GM12878 (cell line): ENCODE measurements around the gene SYNDIG1. TPM values are rescaled to one million over a fixed set of nuclear protein-coding genes. Genes with fewer than 3 reads are reported as not detected.

Experiments
- ATAC-seq: fragments of 200-7000 bp; cut with Tn5 transposase; 3 replicates; pipeline ENCODE4 v1.9.1; 2020; ENCODE audit warnings: mild to moderate bottlenecking, moderate library complexity
- BruUV-seq: library from RNA; stranded (reverse); fragments of 400-500 nt; replicated peaks from 2 replicates; lab custom pipeline; 2021; lab: Mats Ljungman, UMichigan
- CTCF ChIA-PET: fragments of 300-600 bp; sonication (Branson Sonifier 250); formaldehyde crosslinking; extraction: SDS; loops from one replicate; lab custom pipeline; 2021; ENCODE audit warnings: inconsistent platforms; lab: Yijun Ruan, JAX
- POLR2A ChIA-PET: fragments of 350-600 bp; formaldehyde crosslinking; extraction: SDS; loops from one replicate; lab custom pipeline; 2021; ENCODE audit warnings: inconsistent platforms; lab: Charles Lee
- RAD21 ChIA-PET: fragments of 300-600 bp; sonication (Branson Sonifier 250); formaldehyde crosslinking; loops from one replicate; lab custom pipeline; 2023; ENCODE audit warnings: antibody characterized with exemption; ENCODE audit not compliant: unreplicated experiment; lab: Charles Lee
- SMC1A ChIA-PET: fragments of 300-600 bp; sonication (Branson Sonifier 250); formaldehyde crosslinking; loops from one replicate; lab custom pipeline; 2023; ENCODE audit not compliant: unreplicated experiment, uncharacterized antibody; lab: Charles Lee
- DNase-seq: peaks from one replicate; pipeline ENCODE4 v3.0.0-alpha.2; 2011; ENCODE audit warnings: low read depth, low spot score
- FAIRE-seq: peaks from 3 replicates; lab custom pipeline; 2011; peaks lifted over from hg19 to GRCh38; lab: Jason Lieb, UNC
- H2AFZ ChIP-seq: 2 replicates; pipeline ENCODE4 v1.6.0; 2011; ENCODE audit warnings: low read depth, low read length, control low read depth; ENCODE audit not compliant: control insufficient read depth
- H3K27ac ChIP-seq: 2 replicates; pipeline ENCODE4 v1.5.1; 2011; ENCODE audit warnings: control low read depth; ENCODE audit not compliant: control insufficient read depth, insufficient read depth
- H3K27me3 ChIP-seq, 2 experiments: replicated peaks in 1 of 2; 2 replicates each; pipeline versions ENCODE4 v1.6.0 to v1.6.1; 2011; ENCODE audit warnings: low read length in 1 of 2; ENCODE audit not compliant: control insufficient read depth in 2 of 2, insufficient read depth in 2 of 2
- H3K36me3 ChIP-seq, 2 experiments: 2 replicates each; pipeline ENCODE4 v1.5.1; 2011; ENCODE audit warnings: low read length in 1 of 2; ENCODE audit not compliant: control insufficient read depth in 2 of 2, insufficient read depth in 2 of 2
- H3K4me1 ChIP-seq: 2 replicates; pipeline ENCODE4 v1.6.1; 2011; ENCODE audit warnings: mild to moderate bottlenecking, low read length, moderate library complexity, mixed read lengths; ENCODE audit not compliant: control insufficient read depth, insufficient read depth
- H3K4me2 ChIP-seq: 2 replicates; pipeline ENCODE4 v1.6.0; 2011; ENCODE audit warnings: control low read depth; ENCODE audit not compliant: control insufficient read depth, insufficient read depth
- H3K4me3 ChIP-seq: fragments of 200-600 bp; sonication (generic); 2 replicates; pipeline ENCODE4 v1.5.1; 2016
- H3K79me2 ChIP-seq: 2 replicates; pipeline ENCODE4 v1.6.0; 2011; ENCODE audit warnings: low read length; ENCODE audit not compliant: control insufficient read depth, insufficient read depth
- H3K9ac ChIP-seq: 2 replicates; pipeline ENCODE4 v1.8.0; 2011; ENCODE audit warnings: low read length, control low read depth, mixed read lengths; ENCODE audit not compliant: control insufficient read depth, insufficient read depth
- H3K9me3 ChIP-seq: replicated peaks from 3 replicates; pipeline ENCODE4 v1.5.1; 2011; ENCODE audit warnings: mild to moderate bottlenecking, low read length; ENCODE audit not compliant: control insufficient read depth, insufficient read depth
- H4K20me1 ChIP-seq: 2 replicates; pipeline ENCODE4 v1.6.0; 2011; ENCODE audit not compliant: control insufficient read depth, insufficient read depth
- EZH2 ChIP-seq: IDR thresholded peaks from 2 replicates; pipeline ENCODE4 v1.6.1; 2012; ENCODE audit warnings: low read depth, mild to moderate bottlenecking, control low read depth, inconsistent platforms, low read length, borderline replicate concordance; ENCODE audit not compliant: control insufficient read depth
- WGBS: methylation state at CpG from one replicate; pipeline ENCODE4 v1.1.6; 2016; ENCODE audit warnings: low lambda C conversion rate; ENCODE audit not compliant: insufficient replicate concordance, insufficient coverage; ENCODE audit errors: missing lambda C conversion rate; 5-methylcytosine and 5-hydroxymethylcytosine counted together
- in situ Hi-C: fragments of 300-500 bp; cut with MboI; formaldehyde crosslinking; loops from 9 replicates; pipeline ENCODE4 v1.14.3; 2018; ENCODE audit warnings: mixed read lengths
- intact Hi-C: fragments of 100-400 bp; cut with micrococcal nuclease; formaldehyde crosslinking; loops from one replicate; pipeline ENCODE4 v1.14.2; 2022; ENCODE audit not compliant: unreplicated experiment
- polyA plus RNA-seq, 11 experiments: library from polyadenylated mRNA; depleted of rRNA in 4 of 11; unstranded in 6 of 11; stranded (reverse) in 5 of 11; fragments of >200 nt; fragmentation: Nextera tagmentation in 4 of 11; fragmentation: Illumina TruSeq in 1 of 11; extraction: Ambion mirVana in 4 of 11; extraction: Trizol in 1 of 11; gene quantifications; 1 replicate in 1 of 11; 2 replicates in 10 of 11; pipeline versions ENCODE4 v1.2.1 to v1.2.3, GENCODE V29; 2011 to 2016; ENCODE audit warnings: inconsistent platforms in 2 of 11, missing spikeins in 2 of 11, low read depth in 1 of 11
- total RNA-seq, 4 experiments: library from RNA; depleted of rRNA in 3 of 4; stranded (reverse); fragments of >200 nt in 3 of 4; fragmentation: Illumina TruSeq in 1 of 4; extraction: Trizol in 1 of 4; gene quantifications; 2 replicates each; pipeline versions ENCODE4 v1.2.1 to v1.2.3, GENCODE V29; 2013 to 2021
- TF ChIP-seq, protein P1 (sequence below): IDR thresholded peaks from 2 replicates; pipeline ENCODE4 v1.6.1; 2012; ENCODE audit warnings: improper control_type of control experiment, low read depth, low read length; ENCODE audit not compliant: insufficient replicate concordance

The SYNDIG1 gene
- total and polyA plus RNA-seq, 10 of the 15 experiments (the other 5 are each of a cell fraction or from before 2014, with no cell fraction given): not detected

DNA sequence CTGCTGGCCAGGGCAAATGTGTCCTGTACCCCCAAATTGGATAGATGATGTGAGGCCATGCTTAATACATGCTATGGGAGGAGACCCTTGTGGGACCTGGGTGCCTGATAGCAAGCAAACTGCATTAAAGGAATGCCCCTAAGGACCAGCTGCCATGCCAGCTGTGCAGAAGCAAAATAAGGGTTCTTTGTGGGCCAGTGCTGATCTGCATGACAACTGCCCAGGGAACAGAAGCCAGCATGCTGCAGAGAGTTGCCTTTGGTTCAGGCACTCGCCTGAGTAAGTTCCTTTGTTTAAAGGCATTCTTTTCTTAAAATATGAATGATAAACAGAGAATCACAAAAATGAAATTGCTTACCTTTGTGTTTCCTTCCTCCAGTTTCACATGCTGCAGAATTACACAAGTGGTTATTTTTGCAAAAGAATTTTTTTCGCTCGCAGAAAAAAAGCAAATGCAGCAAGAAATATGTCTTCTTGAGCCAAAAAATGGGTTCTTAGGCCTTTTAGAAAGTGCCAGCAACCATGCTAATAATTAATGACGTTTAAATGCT lies 6.9 kb upstream of the SYNDIG1 start:
- intact Hi-C loops: no loop called here
- Histone ChIP-seq H3K4me1 (no peaks in the 10 kb centered on the region), H3K4me2 (no peak overlapping the region), H3K4me3 (no peak overlapping the region), H3K36me3 (no peaks in the 10 kb centered on the region), H3K79me2 (no peaks in the 10 kb centered on the region), H4K20me1 (no peaks in the 10 kb centered on the region), H3K9me3 (no peaks in the 10 kb centered on the region), H3K9ac (no peak overlapping the region), H3K27ac (no peak overlapping the region), H2AFZ (no peak overlapping the region), H3K27me3 (peaks cover 1 to 3% of the 10 kb centered on the region in 2 experiments)
- ATAC-seq (no peak), DNase-seq (no peak), FAIRE-seq (no peak)
- ChIA-PET SMC1A (no interaction called here), CTCF (no interaction called here), RAD21 (no interaction called here), POLR2A (no interaction called here)
- 0% methylated on average over 4 of the region's 4 CpGs for WGBS
- in situ Hi-C loops: no loop called here
- no peak for TF ChIP-seq EZH2
- TF ChIP-seq, protein P1, sequence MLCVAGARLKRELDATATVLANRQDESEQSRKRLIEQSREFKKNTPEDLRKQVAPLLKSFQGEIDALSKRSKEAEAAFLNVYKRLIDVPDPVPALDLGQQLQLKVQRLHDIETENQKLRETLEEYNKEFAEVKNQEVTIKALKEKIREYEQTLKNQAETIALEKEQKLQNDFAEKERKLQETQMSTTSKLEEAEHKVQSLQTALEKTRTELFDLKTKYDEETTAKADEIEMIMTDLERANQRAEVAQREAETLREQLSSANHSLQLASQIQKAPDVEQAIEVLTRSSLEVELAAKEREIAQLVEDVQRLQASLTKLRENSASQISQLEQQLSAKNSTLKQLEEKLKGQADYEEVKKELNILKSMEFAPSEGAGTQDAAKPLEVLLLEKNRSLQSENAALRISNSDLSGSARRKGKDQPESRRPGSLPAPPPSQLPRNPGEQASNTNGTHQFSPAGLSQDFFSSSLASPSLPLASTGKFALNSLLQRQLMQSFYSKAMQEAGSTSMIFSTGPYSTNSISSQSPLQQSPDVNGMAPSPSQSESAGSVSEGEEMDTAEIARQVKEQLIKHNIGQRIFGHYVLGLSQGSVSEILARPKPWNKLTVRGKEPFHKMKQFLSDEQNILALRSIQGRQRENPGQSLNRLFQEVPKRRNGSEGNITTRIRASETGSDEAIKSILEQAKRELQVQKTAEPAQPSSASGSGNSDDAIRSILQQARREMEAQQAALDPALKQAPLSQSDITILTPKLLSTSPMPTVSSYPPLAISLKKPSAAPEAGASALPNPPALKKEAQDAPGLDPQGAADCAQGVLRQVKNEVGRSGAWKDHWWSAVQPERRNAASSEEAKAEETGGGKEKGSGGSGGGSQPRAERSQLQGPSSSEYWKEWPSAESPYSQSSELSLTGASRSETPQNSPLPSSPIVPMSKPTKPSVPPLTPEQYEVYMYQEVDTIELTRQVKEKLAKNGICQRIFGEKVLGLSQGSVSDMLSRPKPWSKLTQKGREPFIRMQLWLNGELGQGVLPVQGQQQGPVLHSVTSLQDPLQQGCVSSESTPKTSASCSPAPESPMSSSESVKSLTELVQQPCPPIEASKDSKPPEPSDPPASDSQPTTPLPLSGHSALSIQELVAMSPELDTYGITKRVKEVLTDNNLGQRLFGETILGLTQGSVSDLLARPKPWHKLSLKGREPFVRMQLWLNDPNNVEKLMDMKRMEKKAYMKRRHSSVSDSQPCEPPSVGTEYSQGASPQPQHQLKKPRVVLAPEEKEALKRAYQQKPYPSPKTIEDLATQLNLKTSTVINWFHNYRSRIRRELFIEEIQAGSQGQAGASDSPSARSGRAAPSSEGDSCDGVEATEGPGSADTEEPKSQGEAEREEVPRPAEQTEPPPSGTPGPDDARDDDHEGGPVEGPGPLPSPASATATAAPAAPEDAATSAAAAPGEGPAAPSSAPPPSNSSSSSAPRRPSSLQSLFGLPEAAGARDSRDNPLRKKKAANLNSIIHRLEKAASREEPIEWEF: no peak
- BruUV-seq: no TSS peak
